Activated CD8-positive, alpha-beta memory T cell treated with anti-CD3 and anti-CD28 coated beads, Interleukin-2, amount 50 U/mL, for 1 hour (primary cell): Measurements from ENCODE around the gene ANGPTL8.

Experiments used
- DNase-seq: peaks from one replicate; pipeline ENCODE4 v3.0.0-alpha.2; 2020; ENCODE audit errors: extremely low read depth

Gene ANGPTL8

DNA sequence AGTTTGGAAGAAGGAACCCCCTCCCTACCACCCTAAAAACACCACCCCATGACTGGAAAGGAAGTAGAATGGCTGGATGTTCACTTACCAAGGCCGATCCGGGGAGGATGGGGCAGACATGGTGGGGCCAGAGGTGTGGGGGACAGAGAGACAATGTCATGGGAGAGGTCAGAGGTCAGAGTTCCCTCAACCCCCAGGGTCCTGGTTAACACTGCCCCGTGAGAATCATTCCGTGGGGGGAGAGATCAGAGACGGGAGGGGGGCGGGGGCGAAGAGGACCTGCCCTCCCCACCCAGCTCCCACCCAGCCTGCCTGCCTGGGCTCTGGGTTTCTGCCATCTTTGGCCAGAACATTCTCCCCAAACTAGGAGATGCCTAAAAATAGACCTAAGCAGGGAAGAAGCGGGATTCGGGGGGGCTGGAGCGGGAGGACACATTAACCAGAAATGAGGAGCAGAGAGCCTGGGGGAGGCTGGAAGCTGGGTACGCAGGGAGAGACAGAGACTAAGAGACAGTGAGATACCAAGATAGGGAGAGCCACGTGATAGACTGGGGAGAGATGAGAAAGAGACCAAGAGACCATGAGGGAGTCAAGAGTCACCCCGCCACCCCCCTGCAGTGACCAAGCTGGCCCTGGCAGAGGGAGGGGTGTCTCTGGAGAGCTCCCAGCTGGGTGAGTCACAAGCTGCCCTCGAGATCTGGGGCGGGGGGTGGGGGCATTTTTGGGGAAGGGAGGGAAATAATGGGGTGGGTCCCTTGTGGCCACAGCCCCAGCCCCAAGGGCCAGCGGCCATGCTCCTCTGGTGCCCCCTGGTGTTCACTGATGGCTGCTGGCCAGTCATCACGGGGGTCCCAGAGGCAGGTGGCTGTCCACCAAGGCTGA is 36.0 kb upstream of the ANGPTL8 start:
- DNase-seq, result no peak

- DNase-seq, result no peak
Measured at GRCh38 chr19:11204076-11204602, 35.3 kb upstream of the ANGPTL8 start.

DNA sequence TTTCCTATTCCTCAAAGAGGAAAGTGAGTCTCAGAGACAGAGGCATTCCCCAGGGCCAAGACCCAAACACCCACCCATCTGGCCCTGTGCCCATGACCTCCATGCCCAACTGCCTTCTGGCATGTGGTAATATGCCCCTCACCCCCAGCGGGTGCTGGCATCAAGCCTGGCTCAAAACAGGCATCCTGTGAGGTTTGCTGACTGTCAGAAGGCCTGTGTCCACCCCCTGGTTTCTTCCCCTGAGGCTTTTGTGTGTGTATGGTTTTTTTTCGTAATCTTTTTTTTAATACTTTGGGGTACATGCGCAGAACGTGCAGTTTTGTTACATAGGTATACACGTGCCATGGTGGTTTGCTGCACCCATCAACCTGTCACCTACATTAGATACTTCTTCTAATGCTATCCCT is 34.5 kb upstream of the ANGPTL8 start:
- DNase-seq, result no peak

GRCh38 chr19:11205939-11206570 is 33.4 kb upstream of the ANGPTL8 start:
- DNase-seq, result no peak

DNA sequence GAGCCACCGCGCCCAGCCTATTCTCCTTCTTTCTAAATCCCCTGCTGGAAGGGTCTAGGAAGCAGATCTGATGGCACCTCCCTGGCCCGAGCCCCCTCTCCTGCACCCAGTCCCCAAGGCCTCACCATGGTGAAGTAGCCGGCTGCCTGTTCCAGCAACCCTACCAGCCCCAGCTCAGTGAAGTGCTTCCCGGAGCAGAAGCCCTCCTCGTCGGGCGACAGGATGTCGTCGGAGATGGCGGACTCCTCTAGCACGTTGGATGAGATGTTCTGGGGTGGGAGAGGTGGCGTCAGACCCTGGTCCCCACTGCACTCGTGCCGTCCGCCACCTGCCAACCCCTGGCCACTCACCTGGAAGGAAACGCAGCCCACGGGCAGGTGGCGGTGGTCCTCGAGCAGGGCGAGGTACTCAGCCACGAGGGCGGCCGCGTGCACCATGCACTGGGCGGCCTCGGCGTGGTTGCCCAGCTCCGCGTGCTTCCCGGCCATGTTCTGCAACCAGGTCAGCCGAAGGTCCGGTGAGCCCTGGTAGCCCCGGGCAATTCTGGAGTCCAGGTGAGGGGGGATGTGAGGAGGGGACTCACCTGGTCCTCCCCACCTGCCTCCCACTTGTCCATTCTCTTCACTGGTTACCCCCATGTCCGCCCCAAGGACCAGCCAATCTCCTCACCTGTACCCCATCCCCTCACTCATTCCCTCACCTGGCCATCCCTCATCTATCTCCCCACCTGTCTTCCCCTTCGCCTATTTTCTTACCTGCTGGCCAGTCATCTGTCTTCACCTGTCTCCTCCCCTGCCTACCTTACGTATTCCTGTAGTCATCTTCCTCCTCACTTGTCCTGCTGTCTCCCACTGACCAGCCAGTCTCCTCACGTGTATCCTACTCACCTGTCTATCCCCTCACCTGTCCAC is 30.6 kb upstream of the ANGPTL8 start:
- DNase-seq, result no peak

DNA sequence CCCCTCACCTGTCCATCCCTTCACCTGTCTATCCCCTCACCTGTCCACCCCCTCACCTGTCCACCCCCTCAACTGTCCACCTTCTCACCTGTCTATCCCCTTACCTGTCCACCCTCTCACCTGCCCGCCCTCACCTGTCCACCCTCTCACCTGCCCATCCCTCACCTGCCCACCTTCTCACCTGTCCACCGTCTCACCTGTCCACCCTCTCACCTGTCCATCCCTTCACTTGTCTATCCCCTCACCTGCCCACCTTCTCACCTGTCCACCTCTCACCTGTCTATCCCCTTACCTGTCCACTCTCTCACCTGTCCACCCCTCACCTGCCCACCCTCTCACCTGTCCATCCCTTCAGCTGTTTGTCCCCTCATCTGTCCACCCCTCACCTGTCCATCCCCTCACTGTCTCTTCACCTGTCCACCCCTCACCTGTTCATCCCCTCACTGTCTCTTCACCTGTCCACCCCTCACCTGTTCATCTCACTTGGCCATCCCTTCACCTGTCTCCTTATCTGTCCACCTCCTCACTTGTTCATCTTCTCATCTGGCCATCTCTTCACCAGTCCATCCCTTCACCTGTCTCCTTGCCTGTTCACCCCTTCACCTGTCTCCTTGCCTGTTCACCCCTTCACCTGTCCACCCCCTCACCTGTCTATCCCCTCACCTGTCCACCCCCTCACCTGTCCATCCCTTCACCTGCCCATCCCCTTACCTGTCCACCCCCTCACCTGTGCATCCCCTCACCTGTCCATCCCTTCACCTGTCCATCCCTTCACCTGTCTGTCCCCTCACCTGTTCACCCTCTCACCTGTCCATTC is 29.4 kb upstream of the ANGPTL8 start:
- DNase-seq, result no peak

GRCh38 chr19:11210656-11210928 is 28.8 kb upstream of the ANGPTL8 start:
- no peak for DNase-seq

GRCh38 chr19:11214387-11214786 is 25.0 kb upstream of the ANGPTL8 start:
- DNase-seq, result no peak

GRCh38 chr19:11221082-11221598 is 18.3 kb upstream of the ANGPTL8 start:
- DNase-seq, result no peak

- DNase-seq, result no peak
Measured at GRCh38 chr19:11223200-11223599, 16.2 kb upstream of the ANGPTL8 start.

DNA sequence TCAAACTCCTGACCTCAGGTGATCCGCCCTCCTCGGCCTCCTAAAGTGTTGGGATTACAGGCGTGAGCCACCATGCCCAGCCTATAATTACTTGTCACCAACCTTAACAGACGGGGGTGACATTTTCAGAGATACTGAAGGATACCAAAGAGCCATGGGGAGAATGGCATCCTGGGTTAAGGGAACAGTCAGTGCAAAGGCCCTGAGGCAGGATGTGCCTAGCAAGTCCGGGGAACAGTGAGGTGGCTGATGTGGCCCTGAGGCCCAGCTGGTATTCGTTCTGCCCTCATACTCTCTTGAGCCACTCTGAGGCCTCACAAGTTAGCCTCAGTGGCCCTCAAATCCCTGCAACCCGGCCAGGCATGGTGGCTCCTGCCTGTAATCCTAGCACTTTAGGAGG is 15.0 kb upstream of the ANGPTL8 start:
- DNase-seq, result no peak

DNA sequence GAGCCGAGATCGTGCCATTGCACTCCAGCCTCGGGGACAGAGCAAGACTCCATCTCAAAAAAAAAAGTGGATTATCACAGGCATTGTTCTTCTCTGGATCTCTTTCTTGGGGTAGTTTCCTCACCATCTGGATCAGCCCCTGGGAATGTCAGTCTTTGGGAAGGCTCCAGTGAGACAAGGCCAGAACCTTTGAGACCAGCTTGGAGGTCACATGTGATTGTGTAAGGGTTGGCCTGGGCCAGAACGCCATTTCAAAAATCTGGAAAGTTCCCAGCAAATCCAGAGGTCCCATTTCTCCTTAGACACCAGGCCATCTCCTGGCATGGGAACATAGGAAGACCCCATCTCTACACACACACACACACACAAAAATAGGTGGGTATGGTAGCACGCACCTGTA is 14.2 kb upstream of the ANGPTL8 start:
- DNase-seq, result no peak

DNA sequence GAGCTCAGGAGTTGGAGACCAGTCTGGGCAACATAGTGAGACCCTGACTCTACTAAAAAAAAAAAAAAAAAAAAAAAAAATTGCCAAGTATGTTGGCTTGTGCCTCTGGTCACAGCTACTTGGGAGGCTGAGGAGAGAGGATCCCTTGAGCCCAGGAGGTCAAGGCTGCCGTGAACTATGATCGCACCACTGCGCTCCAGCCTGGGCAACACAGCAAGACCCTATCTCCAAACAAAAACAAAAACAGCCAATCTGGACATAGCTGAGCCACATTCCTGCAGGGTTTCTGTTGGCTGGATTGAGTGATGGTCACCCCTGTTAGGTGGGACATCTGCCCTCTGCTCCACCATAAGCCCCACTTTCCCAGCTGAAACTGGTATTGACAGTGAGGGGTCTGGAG is 13.6 kb upstream of the ANGPTL8 start:
- DNase-seq, result no peak

DNA sequence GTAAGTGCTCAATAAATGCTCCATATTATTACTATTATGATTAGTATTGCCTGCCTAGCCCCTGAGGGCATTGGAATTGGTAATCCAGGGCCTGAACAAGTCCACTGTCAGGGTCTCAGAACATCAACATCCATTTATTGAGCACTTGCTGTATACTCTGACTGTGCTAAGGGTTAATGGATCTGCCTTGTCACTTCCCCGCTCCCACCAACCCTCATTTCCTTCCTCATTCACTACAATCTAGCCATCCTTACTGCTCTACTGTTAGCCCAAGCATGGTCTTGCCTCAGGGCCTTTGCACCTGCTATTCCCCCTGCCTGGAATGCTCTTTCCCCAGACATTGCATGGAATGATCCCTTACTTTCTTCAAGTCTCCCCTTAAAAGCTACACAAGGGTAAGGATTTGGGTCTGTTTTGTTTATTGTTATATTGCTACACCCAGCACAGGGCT is 12.7 kb upstream of the ANGPTL8 start:
- DNase-seq, result no peak

- no peak for DNase-seq
Measured at GRCh38 chr19:11227195-11227886, 12.1 kb upstream of the ANGPTL8 start.

DNA sequence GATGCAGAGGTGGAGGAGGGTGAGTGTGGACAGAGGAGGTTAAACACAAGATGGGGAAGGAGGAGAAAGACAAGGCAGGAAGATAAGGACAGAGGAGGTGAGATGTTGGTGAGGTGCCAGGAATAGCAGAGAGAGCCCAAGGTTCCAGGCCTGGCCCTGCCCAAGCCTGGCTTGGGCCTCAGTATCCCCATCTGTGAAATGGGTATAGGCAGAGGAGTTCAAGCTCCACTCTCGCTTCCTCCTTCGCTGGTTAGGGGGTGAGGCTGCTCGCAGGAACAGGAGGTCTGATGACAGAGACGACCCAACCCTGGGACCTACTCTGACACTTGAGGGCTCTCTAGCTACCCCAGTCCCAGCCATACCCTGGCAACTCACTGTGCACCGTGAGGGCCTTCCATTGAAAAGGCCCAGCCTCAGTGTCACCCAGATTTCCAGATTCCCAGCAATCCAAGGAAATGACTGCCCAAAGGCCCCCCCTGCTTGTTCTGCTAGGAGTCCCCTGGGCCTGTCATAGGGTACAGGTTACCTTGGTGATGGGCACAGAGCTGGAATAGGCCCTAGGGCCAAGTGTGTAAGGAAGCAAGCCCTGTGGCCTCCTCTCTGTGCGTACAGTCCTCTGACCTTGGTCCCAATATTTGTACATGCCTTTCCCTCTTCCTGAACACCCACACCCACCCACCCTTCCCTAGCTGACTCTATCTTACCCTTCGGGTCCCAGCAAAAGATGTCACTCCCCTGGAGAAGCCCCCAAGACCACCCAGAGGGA is 8.6 kb upstream of the ANGPTL8 start:
- no peak for DNase-seq

GRCh38 chr19:11232555-11232954 is 6.9 kb upstream of the ANGPTL8 start:
- no peak for DNase-seq

GRCh38 chr19:11233073-11233472 is 6.3 kb upstream of the ANGPTL8 start:
- no peak for DNase-seq

DNA sequence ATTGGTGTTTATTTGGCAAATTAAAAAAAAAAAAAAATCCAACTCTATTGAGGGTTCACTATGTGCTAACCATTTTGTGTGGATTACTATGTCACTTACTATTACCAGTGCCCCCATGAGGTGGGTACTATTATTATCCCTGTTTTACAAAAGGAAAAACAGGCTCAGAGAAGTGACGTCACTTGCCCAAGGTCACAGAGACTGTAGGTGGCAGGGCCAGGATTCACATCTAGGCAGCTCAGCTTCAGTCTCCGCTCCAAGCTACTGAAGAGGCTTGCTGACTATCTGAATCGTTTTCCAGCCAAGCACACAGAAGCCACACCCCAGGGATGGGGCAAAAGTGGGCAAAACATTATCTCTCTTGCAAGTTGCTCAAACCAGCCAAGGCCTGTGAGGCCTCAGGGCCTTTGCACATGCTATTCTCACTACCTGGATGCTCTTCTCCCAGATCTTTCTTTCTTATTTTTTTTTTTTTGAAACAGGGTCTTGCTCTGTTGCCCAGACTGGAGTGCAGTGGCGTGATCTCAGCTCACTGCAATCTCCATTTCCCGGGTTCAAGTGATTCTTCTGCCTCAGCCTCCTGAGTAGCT is 4.8 kb upstream of the ANGPTL8 start:
- DNase-seq, result no peak
